Uterus (tissue), 4 donors: ENCODE results near the gene ICA1. TPM values are rescaled to one million over a fixed set of nuclear protein-coding genes. Genes with fewer than 3 reads are reported as not detected.
A peak's percentile ranks its signal among the peaks of the same experiment; 100 is the strongest.

Source experiments
- DNase-seq, 2 donors: peaks; one replicate each; pipeline ENCODE4 v3.0.0-alpha.2; 2019 to 2020
- H3K27ac ChIP-seq, 2 donors: fragments of 200-600 bp; sonication (generic); 1 replicate in 1 of 2; 2 replicates in 1 of 2; pipeline ENCODE4 v1.5.1; 2016 to 2018
- H3K27me3 ChIP-seq, 2 donors: fragments of 200-600 bp; sonication (generic); one replicate each; pipeline ENCODE4 v1.5.1; 2018 to 2019; ENCODE audit warnings: control low read depth in 1 of 2
- H3K36me3 ChIP-seq, 2 donors: fragments of 200-600 bp; sonication (generic); one replicate each; pipeline ENCODE4 v1.5.1; 2019; ENCODE audit warnings: control low read depth in 1 of 2
- H3K4me1 ChIP-seq, 2 donors: fragments of 200-600 bp; sonication (generic); one replicate each; pipeline ENCODE4 v1.5.1; 2018 to 2019; ENCODE audit warnings: control low read depth in 1 of 2
- H3K4me3 ChIP-seq, 2 donors: fragments of 200-600 bp; sonication (generic); 1 replicate in 1 of 2; 2 replicates in 1 of 2; pipeline ENCODE4 v1.5.1; 2018 to 2019; ENCODE audit warnings: mild to moderate bottlenecking in 1 of 2
- H3K9me3 ChIP-seq, 2 donors: fragments of 200-600 bp; sonication (generic); one replicate each; pipeline ENCODE4 v1.5.1; 2019; ENCODE audit warnings: control low read depth in 1 of 2
- CTCF ChIP-seq, 4 experiments: fragments of 200-600 bp in 2 of 4; fragments of 450-650 bp in 2 of 4; sonication (generic) in 2 of 4; IDR thresholded peaks; one replicate each; pipeline ENCODE4 v1.5.1; 2016 to 2019; ENCODE audit warnings: antibody characterized with exemption in 4 of 4, mild to moderate bottlenecking in 2 of 4, moderate library complexity in 1 of 4
- POLR2A ChIP-seq, 2 donors: fragments of 450-650 bp; IDR thresholded peaks; one replicate each; pipeline ENCODE4 v1.6.1; 2016; ENCODE audit warnings: antibody characterized with exemption in 2 of 2, mild to moderate bottlenecking in 1 of 2, moderate library complexity in 1 of 2
- intact Hi-C: fragments of 100-400 bp; cut with DNase I; formaldehyde crosslinking; loops from one replicate; pipeline ENCODE4 v1.15.1; 2023; ENCODE audit warnings: low total_unique reads
- total RNA-seq, 4 donors: library from RNA; depleted of rRNA in 3 of 4; stranded (reverse); fragments of >200 nt in 3 of 4; gene quantifications; one replicate each; pipeline versions ENCODE4 v1.1.0 to v1.2.4, GENCODE V29; 2014 to 2023
- donor health status: DM: yes; HTN: yes; CAD: no.

Gene ICA1
- total RNA-seq, 4 donors from 2014 or later, result 3.5 to 36.9 (median 28.5) TPM

- no peak for TF ChIP-seq POLR2A (IDR thresholded peaks at IDR 0.05)
- no peak for TF ChIP-seq CTCF (IDR thresholded peaks at IDR 0.05)
- H3K36me3 ChIP-seq, result no peaks in the 10 kb centered on the region
- DNase-seq, result no peak
- H3K27me3 ChIP-seq, result no peaks in the 10 kb centered on the region
- intact Hi-C loops, result no loop called here
- H3K27ac ChIP-seq, result no peak overlapping the region
- no peak overlapping the region for H3K4me3 ChIP-seq
- H3K9me3 ChIP-seq, result no peaks in the 10 kb centered on the region
- H3K4me1 ChIP-seq, result no peaks in the 10 kb centered on the region
Observed at GRCh38 chr7:8271960-8272359, 10.0 kb upstream of the ICA1 start.

GRCh38 chr7:8263048-8263447 lies 1.1 kb upstream of the ICA1 start:
- no peak overlapping the region for H3K27ac ChIP-seq
- no peak for DNase-seq
- H3K4me1 ChIP-seq, result no peaks in the 10 kb centered on the region
- H3K4me3 ChIP-seq, result no peak overlapping the region
- no peak for TF ChIP-seq POLR2A (IDR thresholded peaks at IDR 0.05)
- no peak for TF ChIP-seq CTCF (IDR thresholded peaks at IDR 0.05)
- no peaks in the 10 kb centered on the region for H3K36me3 ChIP-seq
- H3K9me3 ChIP-seq, result no peaks in the 10 kb centered on the region
- intact Hi-C loops, result no loop called here
- no peaks in the 10 kb centered on the region for H3K27me3 ChIP-seq

- Histone ChIP-seq H3K36me3 (no peaks in the 10 kb centered on the region), H3K9me3 (no peaks in the 10 kb centered on the region), H3K27me3 (no peaks in the 10 kb centered on the region), H3K4me1 (no peaks in the 10 kb centered on the region), H3K4me3 (peak overlapping the region; percentile 30 to 41), H3K27ac (peak overlapping the region; percentile 66)
- intact Hi-C loops, result no loop called here
- TF ChIP-seq CTCF (IDR thresholded peaks at IDR 0.05), result no peak
- TF ChIP-seq POLR2A (IDR thresholded peaks at IDR 0.05), result no peak
- peak; percentile 12 to 22 for DNase-seq
Observed at GRCh38 chr7:8260871-8261694, 884 bp downstream of the ICA1 start.

- no peaks in the 10 kb centered on the region for H3K4me1 ChIP-seq
- H3K27ac ChIP-seq, result no peak overlapping the region
- H3K36me3 ChIP-seq, result no peaks in the 10 kb centered on the region
- H3K27me3 ChIP-seq, result no peaks in the 10 kb centered on the region
- no peaks in the 10 kb centered on the region for H3K9me3 ChIP-seq
- intact Hi-C loops, result no loop called here
- DNase-seq, result no peak
- H3K4me3 ChIP-seq, result no peak overlapping the region
- no peak for TF ChIP-seq POLR2A (IDR thresholded peaks at IDR 0.05)
- no peak for TF ChIP-seq CTCF (IDR thresholded peaks at IDR 0.05)
Observed at GRCh38 chr7:8259586-8260222, 2.3 kb downstream of the ICA1 start.

GRCh38 chr7:8258734-8259133 lies 3.2 kb downstream of the ICA1 start:
- Histone ChIP-seq H3K27me3 (no peaks in the 10 kb centered on the region), H3K27ac (no peak overlapping the region), H3K4me1 (no peaks in the 10 kb centered on the region), H3K9me3 (no peaks in the 10 kb centered on the region), H3K36me3 (no peaks in the 10 kb centered on the region), H3K4me3 (no peak overlapping the region)
- DNase-seq, result no peak
- TF ChIP-seq CTCF (IDR thresholded peaks at IDR 0.05) (no peak), POLR2A (IDR thresholded peaks at IDR 0.05) (no peak)
- intact Hi-C loops, result no loop called here
